Right lobe of liver (tissue), 6 donors: Measurements from ENCODE around the gene KRTAP2-3. TPM values are rescaled to one million over a fixed set of nuclear protein-coding genes. Genes with fewer than 3 reads are reported as not detected.
"Not testable (repeated sequence)": the region's sequence is repeated elsewhere in the genome, so short reads cannot be mapped to it uniquely, and the experiment has no call there.

Experiments
- ATAC-seq, 4 donors: fragments of 200-7000 bp; cut with Tn5 transposase; one replicate each; pipeline ENCODE4 v1.9.1; 2020; ENCODE audit warnings: mild to moderate bottlenecking in 4 of 4, moderate library complexity in 4 of 4
- DNase-seq, 3 donors: peaks; one replicate each; pipeline ENCODE4 v3.0.0-alpha.2; 2020
- H3K27ac ChIP-seq, 3 donors: fragments of 200-600 bp; one replicate each; pipeline ENCODE4 v1.8.0; 2022
- H3K27me3 ChIP-seq, 2 donors: fragments of 200-600 bp; one replicate each; pipeline ENCODE4 v1.8.0; 2022
- H3K36me3 ChIP-seq, 4 donors: fragments of 200-600 bp; sonication (generic) in 1 of 4; one replicate each; pipeline versions ENCODE4 v1.5.1 to v1.8.0; 2017 to 2022; ENCODE audit warnings: control low read depth in 1 of 4
- H3K4me1 ChIP-seq, 4 donors: fragments of 200-600 bp; sonication (generic) in 1 of 4; one replicate each; pipeline versions ENCODE4 v1.5.1 to v1.8.0; 2017 to 2022; ENCODE audit warnings: control low read depth in 1 of 4
- H3K4me3 ChIP-seq, 3 donors: fragments of 200-600 bp; one replicate each; pipeline ENCODE4 v1.8.0; 2022
- H3K9me3 ChIP-seq, 4 donors: fragments of 200-600 bp; sonication (generic) in 1 of 4; one replicate each; pipeline versions ENCODE4 v1.5.1 to v1.8.0; 2017 to 2022; ENCODE audit warnings: control low read depth in 1 of 4
- POLR2A ChIP-seq: fragments of 450-650 bp; IDR thresholded peaks from one replicate; pipeline ENCODE4 v1.6.1; 2017; ENCODE audit warnings: antibody characterized with exemption, mild to moderate bottlenecking
- WGBS: methylation state at CpG from one replicate; pipeline ENCODE4 v1.1.6; 2018; ENCODE audit warnings: low coverage, low lambda C conversion rate; ENCODE audit not compliant: insufficient coverage; ENCODE audit errors: missing lambda C conversion rate; 5-methylcytosine and 5-hydroxymethylcytosine counted together
- intact Hi-C, 2 donors: fragments of 100-400 bp; cut with DNase I; formaldehyde crosslinking; loops; one replicate each; pipeline versions ENCODE4 v1.11.2 to v1.14.1; 2022
- total RNA-seq, 6 experiments: library from RNA; depleted of rRNA in 2 of 6; stranded (reverse); fragments of >200 nt in 2 of 6; fragmentation: NEBNext Ultra II Directional in 3 of 6; extraction: Animal tissue kit (Norgen Biotek cat#: 25700) in 3 of 6; gene quantifications; one replicate each; pipeline versions ENCODE4 v1.1.0 to v1.2.4, GENCODE V29; 2016 to 2023
- TF ChIP-seq, protein P1 (sequence below), 4 donors: fragments of 200-600 bp in 3 of 4; fragments of 450-650 bp in 1 of 4; IDR thresholded peaks; one replicate each; pipeline versions ENCODE4 v1.5.1 to v1.8.0; 2016 to 2022; ENCODE audit warnings: antibody characterized with exemption in 4 of 4, mild to moderate bottlenecking in 2 of 4
- donor health status: DM: no; HTN: yes; CAD: no.
- donor health status: DM: no; HTN: no; CAD: no.
- donor health status: DM: no; HTN: no; CAD: no.
- donor health status: DM: no; HTN: yes; CAD: no.
- donor health status: DM: no; HTN: yes; CAD: no.

Gene KRTAP2-3
- total RNA-seq, 6 experiments from 2014 or later, result not detected

DNA sequence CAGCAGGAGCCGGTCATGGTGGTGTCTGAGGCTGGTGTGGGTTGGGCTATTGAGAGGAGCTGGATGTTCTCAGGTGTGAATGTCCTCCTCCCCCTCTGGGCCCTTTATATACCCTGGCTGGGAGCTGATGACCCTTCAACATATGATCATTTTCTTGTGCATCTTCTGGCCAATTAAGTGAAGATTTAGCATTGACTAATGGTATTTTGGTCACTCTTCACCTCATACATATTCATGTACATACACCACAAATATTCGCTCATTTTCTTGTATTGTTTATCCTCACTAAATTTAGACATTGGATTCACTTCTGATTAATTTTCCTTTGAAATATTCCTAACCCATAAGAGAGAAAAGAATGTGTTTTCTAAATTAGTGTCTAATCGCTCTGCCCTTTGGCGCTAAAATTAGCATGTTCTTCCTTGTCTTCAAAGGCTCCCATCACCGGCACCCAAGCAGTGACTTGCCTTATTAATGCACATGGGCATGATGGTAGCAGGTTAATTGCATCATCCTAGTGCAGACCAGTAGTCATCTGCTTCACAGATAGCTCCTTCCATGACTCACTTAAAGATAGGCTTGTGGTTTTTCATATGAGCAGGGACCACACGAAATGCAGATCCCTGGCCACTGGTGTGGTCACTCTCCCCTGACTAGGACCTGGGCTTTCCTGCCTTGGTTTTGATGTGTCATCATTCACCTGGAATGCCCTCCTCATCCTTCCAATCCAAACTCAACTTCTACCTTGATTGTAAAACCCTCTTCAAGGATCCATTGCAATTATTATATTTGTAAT lies 6.1 kb upstream of the KRTAP2-3 start, which contains the start of gene KRTAP2-4:
TSS of gene KRTAP2-4 (minus strand) at position 51 of the 796 bp plus-strand sequence. CDS start at position 17, 34 bp downstream.
- ATAC-seq (no peak), DNase-seq (no peak)
- TF ChIP-seq POLR2A, result no peak
- TF ChIP-seq, protein P1, sequence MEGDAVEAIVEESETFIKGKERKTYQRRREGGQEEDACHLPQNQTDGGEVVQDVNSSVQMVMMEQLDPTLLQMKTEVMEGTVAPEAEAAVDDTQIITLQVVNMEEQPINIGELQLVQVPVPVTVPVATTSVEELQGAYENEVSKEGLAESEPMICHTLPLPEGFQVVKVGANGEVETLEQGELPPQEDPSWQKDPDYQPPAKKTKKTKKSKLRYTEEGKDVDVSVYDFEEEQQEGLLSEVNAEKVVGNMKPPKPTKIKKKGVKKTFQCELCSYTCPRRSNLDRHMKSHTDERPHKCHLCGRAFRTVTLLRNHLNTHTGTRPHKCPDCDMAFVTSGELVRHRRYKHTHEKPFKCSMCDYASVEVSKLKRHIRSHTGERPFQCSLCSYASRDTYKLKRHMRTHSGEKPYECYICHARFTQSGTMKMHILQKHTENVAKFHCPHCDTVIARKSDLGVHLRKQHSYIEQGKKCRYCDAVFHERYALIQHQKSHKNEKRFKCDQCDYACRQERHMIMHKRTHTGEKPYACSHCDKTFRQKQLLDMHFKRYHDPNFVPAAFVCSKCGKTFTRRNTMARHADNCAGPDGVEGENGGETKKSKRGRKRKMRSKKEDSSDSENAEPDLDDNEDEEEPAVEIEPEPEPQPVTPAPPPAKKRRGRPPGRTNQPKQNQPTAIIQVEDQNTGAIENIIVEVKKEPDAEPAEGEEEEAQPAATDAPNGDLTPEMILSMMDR (IDR thresholded peaks at IDR 0.05), result no peak
- peaks cover 0 to 5% of the 10 kb centered on the region in 2 donors for H3K27me3 ChIP-seq
- no peaks in the 10 kb centered on the region for H3K9me3 ChIP-seq
- no peaks in the 10 kb centered on the region for H3K36me3 ChIP-seq
- H3K27ac ChIP-seq, result no peak within 1 kb of the TSS
- no peaks in the 10 kb centered on the region for H3K4me1 ChIP-seq
- no peak within 1 kb of the TSS for H3K4me3 ChIP-seq
- 74% methylated on average over 5 of the region's 6 CpGs for WGBS
- intact Hi-C loops, result no loop called here

DNA sequence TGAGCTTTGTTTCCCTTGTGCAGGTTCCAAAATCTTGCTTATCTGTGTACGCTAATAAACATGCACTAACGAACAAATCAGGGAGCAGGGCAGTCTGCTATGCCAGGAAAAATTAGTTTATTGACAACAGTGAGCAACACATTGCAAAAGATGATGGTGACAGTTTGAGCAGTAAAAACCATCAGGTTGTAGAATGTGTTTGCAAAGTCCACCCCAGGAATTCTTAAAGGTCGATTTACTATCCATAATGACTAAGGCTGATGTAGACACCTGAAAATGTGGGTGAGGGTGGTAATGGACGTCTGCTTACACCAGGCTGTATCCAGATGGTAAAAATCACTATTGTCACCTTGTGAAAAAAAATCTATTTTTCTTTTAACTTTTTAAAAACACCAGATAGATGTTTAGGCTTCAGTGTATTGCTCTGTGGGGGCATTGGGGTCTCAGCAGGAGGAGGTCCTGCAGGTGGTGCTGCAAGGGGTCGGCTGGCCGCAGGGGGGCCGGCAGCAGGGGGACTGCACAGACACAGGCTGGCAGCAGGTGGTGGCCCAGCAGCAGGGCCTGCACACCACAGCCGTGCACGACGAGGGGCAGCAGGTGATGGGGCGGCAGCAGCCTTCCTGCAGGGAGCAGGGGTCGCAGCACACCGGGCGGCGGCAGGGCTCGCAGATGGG lies 5.2 kb upstream of the KRTAP2-3 start:
- H3K27me3 ChIP-seq, H3K9me3 ChIP-seq, H3K4me3 ChIP-seq, DNase-seq, H3K27ac ChIP-seq, H3K36me3 ChIP-seq, intact Hi-C loops, H3K4me1 ChIP-seq: not testable (repeated sequence)
- WGBS, result 48% methylated on average over 7 of the region's 16 CpGs
- peak in 1 of 4 donors; percentile 43 for ATAC-seq

DNA sequence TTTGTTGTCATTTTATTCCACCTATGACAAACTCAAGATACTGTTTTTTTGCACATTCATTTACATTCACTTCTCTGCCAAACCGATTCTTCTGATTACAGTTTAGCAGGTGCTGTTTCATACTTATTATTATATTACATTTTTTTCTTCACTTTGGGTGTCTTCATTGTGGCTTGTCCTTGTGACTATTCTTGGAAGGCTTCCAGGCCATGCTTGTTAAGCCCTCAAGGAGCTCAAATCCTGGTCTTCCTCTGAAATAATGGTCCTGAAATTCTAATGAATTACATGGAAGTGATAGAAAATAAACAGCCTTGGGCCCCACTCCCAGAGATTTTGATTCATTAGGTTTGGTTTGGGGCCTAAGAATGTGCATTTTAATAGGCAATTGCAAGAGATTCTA lies 4.4 kb upstream of the KRTAP2-3 start:
- H3K36me3 ChIP-seq, result no peaks in the 10 kb centered on the region
- TF ChIP-seq POLR2A, result no peak
- TF ChIP-seq, protein P1 (IDR thresholded peaks at IDR 0.05), result no peak

DNA sequence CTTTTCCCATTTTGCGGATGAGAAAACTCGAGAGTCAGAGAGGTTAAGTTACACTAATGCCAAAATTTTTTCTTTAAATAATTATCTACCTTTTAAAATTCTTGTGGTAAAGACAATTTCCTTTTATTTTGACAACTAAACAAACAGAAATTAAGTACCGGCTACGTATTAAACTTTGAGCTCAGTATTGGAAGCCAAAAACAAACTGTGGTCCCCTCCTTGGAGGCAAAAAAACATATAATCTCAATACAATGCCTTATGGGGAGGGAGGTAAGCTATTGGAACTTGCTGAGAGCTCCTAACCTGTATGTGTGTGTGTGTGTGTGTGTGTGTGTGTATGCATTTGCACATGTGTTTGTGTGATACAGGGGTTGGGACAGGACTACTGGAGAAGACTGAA lies 3.5 kb upstream of the KRTAP2-3 start:
- ATAC-seq, result no peak
- Histone ChIP-seq H3K27ac (no peak overlapping the region), H3K4me3 (no peak overlapping the region), H3K4me1 (no peaks in the 10 kb centered on the region), H3K36me3 (no peaks in the 10 kb centered on the region), H3K9me3 (no peaks in the 10 kb centered on the region), H3K27me3 (peaks cover 0 to 5% of the 10 kb centered on the region in 2 donors)
- no peak for TF ChIP-seq POLR2A
- TF ChIP-seq, protein P1 (IDR thresholded peaks at IDR 0.05), result no peak
- no peak for DNase-seq
- WGBS, result 54% methylated on average over 4 of the region's 4 CpGs
- intact Hi-C loops, result no loop called here

More for the DNA sequence above, 4.4 kb upstream of the KRTAP2-3 start:
- DNase-seq (no peak), ATAC-seq (no peak)
- 59% methylated on average over 1 of the region's 1 CpG for WGBS
- intact Hi-C loops, result no loop called here
- no peaks in the 10 kb centered on the region for H3K4me1 ChIP-seq
- peaks cover 0 to 5% of the 10 kb centered on the region in 2 donors for H3K27me3 ChIP-seq
- no peak overlapping the region for H3K27ac ChIP-seq
- H3K9me3 ChIP-seq, result no peaks in the 10 kb centered on the region
- H3K4me3 ChIP-seq, result no peak overlapping the region

GRCh38 chr17:41061964-41062363 lies 2.0 kb upstream of the KRTAP2-3 start:
- Histone ChIP-seq H3K36me3 (no peaks in the 10 kb centered on the region), H3K27ac (no peak overlapping the region), H3K4me1 (no peaks in the 10 kb centered on the region), H3K27me3 (peaks cover 0 to 5% of the 10 kb centered on the region in 2 donors), H3K4me3 (no peak overlapping the region), H3K9me3 (no peaks in the 10 kb centered on the region)
- ATAC-seq (no peak), DNase-seq (no peak)
- TF ChIP-seq POLR2A, result no peak
- TF ChIP-seq, protein P1 (IDR thresholded peaks at IDR 0.05), result no peak
- intact Hi-C loops, result no loop called here
- 60% methylated on average over 1 of the region's 1 CpG for WGBS

DNA sequence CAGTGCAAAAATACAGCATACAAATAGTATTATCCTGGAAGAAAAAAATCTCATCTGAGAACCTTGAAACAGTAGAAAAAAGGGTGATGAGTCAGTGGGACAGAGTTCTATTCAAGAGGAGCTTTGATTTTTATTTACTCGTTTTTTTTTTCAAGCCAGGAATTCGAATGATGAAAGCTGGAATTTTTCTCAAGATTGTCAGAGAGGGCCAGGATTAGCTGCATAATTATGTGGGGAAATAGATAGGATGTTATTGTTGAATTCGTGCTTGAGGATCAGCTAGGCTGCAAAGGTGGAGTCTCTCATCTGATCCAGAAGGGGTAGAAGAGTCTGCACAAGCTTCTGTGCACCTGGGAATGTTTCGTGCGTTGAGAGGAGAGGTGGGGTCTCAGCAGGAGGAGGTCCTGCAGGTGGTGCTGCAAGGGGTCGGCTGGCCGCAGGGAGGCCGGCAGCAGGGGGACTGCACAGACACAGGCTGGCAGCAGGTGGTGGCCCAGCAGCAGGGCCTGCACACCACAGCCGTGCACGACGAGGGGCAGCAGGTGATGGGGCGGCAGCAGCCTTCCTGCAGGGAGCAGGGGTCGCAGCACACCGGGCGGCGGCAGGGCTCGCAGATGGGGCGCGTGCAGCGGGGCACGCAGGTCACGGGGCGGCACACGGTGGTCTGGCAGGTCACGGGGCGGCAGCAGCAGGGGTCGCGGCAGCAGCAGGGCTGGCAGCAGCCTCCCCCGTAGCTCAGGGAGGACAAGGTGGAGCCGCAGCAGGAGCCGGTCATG lies 450 bp downstream of the KRTAP2-3 start:
- H3K4me1 ChIP-seq, H3K27ac ChIP-seq, H3K9me3 ChIP-seq, H3K36me3 ChIP-seq, H3K4me3 ChIP-seq, H3K27me3 ChIP-seq, intact Hi-C loops, DNase-seq: not testable (repeated sequence)
- peak in 1 of 4 donors; percentile 17 for ATAC-seq
- 18% methylated on average over 5 of the region's 31 CpGs for WGBS
